Measurements from ENCODE around the gene TMEM63C.

GRCh38 chr14:77242752-77243151, 61.2 kb downstream of the TMEM63C start:
- no peak for TF ChIP-seq REST (IDR thresholded peaks at IDR 0.05; ENCODE audit: low read depth)
- TF ChIP-seq CTCF (IDR thresholded peaks at IDR 0.05 in 2 of 3, conservative IDR thresholded peaks at IDR 0.05 in 1 of 3; ENCODE audit: borderline replicate concordance in 1 of 3, insufficient read depth in 1 of 3, low read depth in 2 of 3, low read length in 2 of 3), result no peak
- TF ChIP-seq POLR2A (IDR thresholded peaks at IDR 0.05; ENCODE audit: borderline replicate concordance, extremely low read depth, insufficient read depth, insufficient read length), result no peak

Data from HCT116 (cell line).